SK-N-SH treated with all-trans-retinoic acid at 6 μM for 48 hours (cell line): Measurements from ENCODE around the gene SGK1.

Experiments used
- ATAC-seq: fragments of 200-7000 bp; cut with Tn5 transposase; 3 replicates; pipeline ENCODE4 v1.9.1; 2020; ENCODE audit warnings: mild to moderate bottlenecking, moderate library complexity
- ARNTL ChIP-seq: fragments of 450-650 bp; formaldehyde crosslinking; IDR thresholded peaks from 2 replicates; pipeline ENCODE4 v1.5.0; 2020; ENCODE audit warnings: low read depth, mild to moderate bottlenecking, moderate library complexity, borderline replicate concordance
- BACH2 ChIP-seq: fragments of 250-450 bp; sonication (Bioruptor Pico); IDR thresholded peaks from 2 replicates; pipeline ENCODE4 v1.9.0; 2021; ENCODE audit warnings: mild to moderate bottlenecking, borderline replicate concordance
- CSDC2 ChIP-seq: fragments of 250-450 bp; sonication (Bioruptor Pico); IDR thresholded peaks from 2 replicates; pipeline ENCODE4 v1.5.0; 2020; ENCODE audit warnings: mild to moderate bottlenecking, moderate library complexity
- ESRRG ChIP-seq: fragments of 250-450 bp; sonication (Bioruptor Pico); IDR thresholded peaks from 2 replicates; pipeline ENCODE4 v1.6.1; 2021; ENCODE audit warnings: mild to moderate bottlenecking
- GLIS3 ChIP-seq: fragments of 250-450 bp; sonication (Bioruptor Pico); IDR thresholded peaks from 2 replicates; pipeline ENCODE4 v1.5.0; 2020; ENCODE audit warnings: mild to moderate bottlenecking, moderate library complexity
- ISL1 ChIP-seq: fragments of 250-450 bp; sonication (Bioruptor Pico); IDR thresholded peaks from 2 replicates; pipeline ENCODE4 v2.1.2; 2022; ENCODE audit warnings: mild to moderate bottlenecking, moderate library complexity
- OSR1 ChIP-seq: fragments of 250-450 bp; sonication (Bioruptor Pico); IDR thresholded peaks from 2 replicates; pipeline ENCODE4 v1.8.0; 2022; ENCODE audit warnings: moderate library complexity, mild to moderate bottlenecking, inconsistent platforms
- PPARA ChIP-seq: fragments of 250-450 bp; sonication (Bioruptor Pico); IDR thresholded peaks from 2 replicates; pipeline ENCODE4 v1.5.0; 2020; ENCODE audit warnings: mild to moderate bottlenecking, borderline replicate concordance
- RARB ChIP-seq: fragments of 250-450 bp; sonication (Bioruptor Pico); IDR thresholded peaks from 2 replicates; pipeline ENCODE4 v1.8.0; 2021; ENCODE audit warnings: mild to moderate bottlenecking, moderate library complexity
- SNAI2 ChIP-seq: fragments of 250-450 bp; sonication (Bioruptor Pico); IDR thresholded peaks from 2 replicates; pipeline ENCODE4 v1.5.0; 2020; ENCODE audit warnings: mild to moderate bottlenecking, moderate library complexity
- TCF4 ChIP-seq: fragments of 250-450 bp; sonication (Bioruptor Pico); IDR thresholded peaks from 2 replicates; pipeline ENCODE4 v1.8.0; 2021; ENCODE audit warnings: mild to moderate bottlenecking, moderate library complexity, borderline replicate concordance
- TOX ChIP-seq: fragments of 250-450 bp; sonication (Bioruptor Pico); IDR thresholded peaks from 2 replicates; pipeline ENCODE4 v1.8.0; 2021; ENCODE audit warnings: mild to moderate bottlenecking, moderate library complexity, borderline replicate concordance
- ZC3H10 ChIP-seq: fragments of 250-450 bp; sonication (Bioruptor Pico); IDR thresholded peaks from 2 replicates; pipeline ENCODE4 v1.5.1; 2021; ENCODE audit warnings: mild to moderate bottlenecking, moderate library complexity
- ZFP3 ChIP-seq: fragments of 250-450 bp; sonication (Bioruptor Pico); IDR thresholded peaks from 2 replicates; pipeline ENCODE4 v1.5.0; 2020; ENCODE audit warnings: mild to moderate bottlenecking, moderate library complexity
- ZFP30 ChIP-seq: fragments of 450-650 bp; formaldehyde crosslinking; IDR thresholded peaks from 2 replicates; pipeline ENCODE4 v1.5.0; 2022; ENCODE audit warnings: mild to moderate bottlenecking, moderate library complexity
- ZNF565 ChIP-seq: fragments of 450-650 bp; formaldehyde crosslinking; conservative IDR thresholded peaks from 2 replicates; pipeline ENCODE4 v1.5.0; 2020; ENCODE audit warnings: low read depth, mild to moderate bottlenecking, moderate library complexity
- ZNF70 ChIP-seq: fragments of 450-650 bp; formaldehyde crosslinking; IDR thresholded peaks from 2 replicates; pipeline ENCODE4 v1.5.0; 2020; ENCODE audit warnings: mild to moderate bottlenecking, moderate library complexity
- TF ChIP-seq, protein P1 (sequence below): fragments of 250-450 bp; sonication (Bioruptor Pico); IDR thresholded peaks from 2 replicates; pipeline ENCODE4 v1.5.1; 2020; ENCODE audit warnings: low read depth, mild to moderate bottlenecking, moderate library complexity
- TF ChIP-seq, protein P2 (sequence below): fragments of 250-450 bp; sonication (Bioruptor Pico); IDR thresholded peaks from 2 replicates; pipeline ENCODE4 v1.8.0; 2020; ENCODE audit warnings: mild to moderate bottlenecking, moderate library complexity, borderline replicate concordance
- TF ChIP-seq, protein P3 (sequence below): fragments of 250-450 bp; sonication (Bioruptor Pico); IDR thresholded peaks from 2 replicates; pipeline ENCODE4 v1.5.0; 2020; ENCODE audit warnings: mild to moderate bottlenecking, moderate library complexity
- TF ChIP-seq, protein P4 (sequence below): fragments of 250-450 bp; sonication (Bioruptor Pico); IDR thresholded peaks from 2 replicates; pipeline ENCODE4 v1.5.1; 2021; ENCODE audit warnings: mild to moderate bottlenecking, moderate library complexity

SGK1 gene

DNA sequence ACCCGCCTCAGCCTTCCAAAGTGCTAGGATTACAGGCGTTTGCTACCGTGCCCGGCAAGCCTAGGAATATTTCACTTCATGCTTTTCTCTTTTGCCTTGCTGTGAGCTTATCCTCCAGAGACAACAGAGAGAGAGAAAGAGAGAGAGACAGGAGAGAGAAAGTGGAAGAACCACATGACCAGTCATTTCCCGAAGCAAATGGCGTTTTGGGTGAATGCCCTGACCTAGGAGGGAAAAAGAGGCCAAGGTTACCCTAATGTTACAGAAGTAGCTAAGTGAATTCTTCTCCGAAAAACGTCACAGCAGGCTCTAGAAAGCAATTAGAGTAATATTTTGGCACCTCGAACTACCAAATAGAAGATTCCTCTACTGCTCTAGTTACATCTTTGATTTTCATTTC lies 9.1 kb downstream of the SGK1 start:
- TF ChIP-seq TCF4 (CRISPR knock-in tag) (no peak), SNAI2 (CRISPR knock-in tag) (no peak), ZFP30 (no peak), ZNF70 (CRISPR knock-in tag) (no peak), PPARA (CRISPR knock-in tag) (no peak), ZFP3 (no peak), ARNTL (CRISPR knock-in tag) (no peak), ZC3H10 (CRISPR knock-in tag) (no peak), ISL1 (CRISPR knock-in tag) (no peak), ZNF565 (CRISPR knock-in tag) (no peak), ESRRG (CRISPR knock-in tag) (no peak), GLIS3 (CRISPR knock-in tag) (no peak), RARB (CRISPR knock-in tag) (no peak), BACH2 (CRISPR knock-in tag) (no peak), TOX (CRISPR knock-in tag) (no peak), OSR1 (no peak)
- TF ChIP-seq, protein P1, sequence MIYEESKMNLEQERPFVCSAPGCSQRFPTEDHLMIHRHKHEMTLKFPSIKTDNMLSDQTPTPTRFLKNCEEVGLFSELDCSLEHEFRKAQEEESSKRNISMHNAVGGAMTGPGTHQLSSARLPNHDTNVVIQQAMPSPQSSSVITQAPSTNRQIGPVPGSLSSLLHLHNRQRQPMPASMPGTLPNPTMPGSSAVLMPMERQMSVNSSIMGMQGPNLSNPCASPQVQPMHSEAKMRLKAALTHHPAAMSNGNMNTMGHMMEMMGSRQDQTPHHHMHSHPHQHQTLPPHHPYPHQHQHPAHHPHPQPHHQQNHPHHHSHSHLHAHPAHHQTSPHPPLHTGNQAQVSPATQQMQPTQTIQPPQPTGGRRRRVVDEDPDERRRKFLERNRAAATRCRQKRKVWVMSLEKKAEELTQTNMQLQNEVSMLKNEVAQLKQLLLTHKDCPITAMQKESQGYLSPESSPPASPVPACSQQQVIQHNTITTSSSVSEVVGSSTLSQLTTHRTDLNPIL (CRISPR knock-in tag): no peak
- TF ChIP-seq, protein P2, sequence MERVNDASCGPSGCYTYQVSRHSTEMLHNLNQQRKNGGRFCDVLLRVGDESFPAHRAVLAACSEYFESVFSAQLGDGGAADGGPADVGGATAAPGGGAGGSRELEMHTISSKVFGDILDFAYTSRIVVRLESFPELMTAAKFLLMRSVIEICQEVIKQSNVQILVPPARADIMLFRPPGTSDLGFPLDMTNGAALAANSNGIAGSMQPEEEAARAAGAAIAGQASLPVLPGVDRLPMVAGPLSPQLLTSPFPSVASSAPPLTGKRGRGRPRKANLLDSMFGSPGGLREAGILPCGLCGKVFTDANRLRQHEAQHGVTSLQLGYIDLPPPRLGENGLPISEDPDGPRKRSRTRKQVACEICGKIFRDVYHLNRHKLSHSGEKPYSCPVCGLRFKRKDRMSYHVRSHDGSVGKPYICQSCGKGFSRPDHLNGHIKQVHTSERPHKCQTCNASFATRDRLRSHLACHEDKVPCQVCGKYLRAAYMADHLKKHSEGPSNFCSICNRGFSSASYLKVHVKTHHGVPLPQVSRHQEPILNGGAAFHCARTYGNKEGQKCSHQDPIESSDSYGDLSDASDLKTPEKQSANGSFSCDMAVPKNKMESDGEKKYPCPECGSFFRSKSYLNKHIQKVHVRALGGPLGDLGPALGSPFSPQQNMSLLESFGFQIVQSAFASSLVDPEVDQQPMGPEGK: no peak
- TF ChIP-seq, protein P3, sequence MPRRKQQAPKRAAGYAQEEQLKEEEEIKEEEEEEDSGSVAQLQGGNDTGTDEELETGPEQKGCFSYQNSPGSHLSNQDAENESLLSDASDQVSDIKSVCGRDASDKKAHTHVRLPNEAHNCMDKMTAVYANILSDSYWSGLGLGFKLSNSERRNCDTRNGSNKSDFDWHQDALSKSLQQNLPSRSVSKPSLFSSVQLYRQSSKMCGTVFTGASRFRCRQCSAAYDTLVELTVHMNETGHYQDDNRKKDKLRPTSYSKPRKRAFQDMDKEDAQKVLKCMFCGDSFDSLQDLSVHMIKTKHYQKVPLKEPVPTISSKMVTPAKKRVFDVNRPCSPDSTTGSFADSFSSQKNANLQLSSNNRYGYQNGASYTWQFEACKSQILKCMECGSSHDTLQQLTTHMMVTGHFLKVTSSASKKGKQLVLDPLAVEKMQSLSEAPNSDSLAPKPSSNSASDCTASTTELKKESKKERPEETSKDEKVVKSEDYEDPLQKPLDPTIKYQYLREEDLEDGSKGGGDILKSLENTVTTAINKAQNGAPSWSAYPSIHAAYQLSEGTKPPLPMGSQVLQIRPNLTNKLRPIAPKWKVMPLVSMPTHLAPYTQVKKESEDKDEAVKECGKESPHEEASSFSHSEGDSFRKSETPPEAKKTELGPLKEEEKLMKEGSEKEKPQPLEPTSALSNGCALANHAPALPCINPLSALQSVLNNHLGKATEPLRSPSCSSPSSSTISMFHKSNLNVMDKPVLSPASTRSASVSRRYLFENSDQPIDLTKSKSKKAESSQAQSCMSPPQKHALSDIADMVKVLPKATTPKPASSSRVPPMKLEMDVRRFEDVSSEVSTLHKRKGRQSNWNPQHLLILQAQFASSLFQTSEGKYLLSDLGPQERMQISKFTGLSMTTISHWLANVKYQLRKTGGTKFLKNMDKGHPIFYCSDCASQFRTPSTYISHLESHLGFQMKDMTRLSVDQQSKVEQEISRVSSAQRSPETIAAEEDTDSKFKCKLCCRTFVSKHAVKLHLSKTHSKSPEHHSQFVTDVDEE (CRISPR knock-in tag): no peak
- TF ChIP-seq, protein P4, sequence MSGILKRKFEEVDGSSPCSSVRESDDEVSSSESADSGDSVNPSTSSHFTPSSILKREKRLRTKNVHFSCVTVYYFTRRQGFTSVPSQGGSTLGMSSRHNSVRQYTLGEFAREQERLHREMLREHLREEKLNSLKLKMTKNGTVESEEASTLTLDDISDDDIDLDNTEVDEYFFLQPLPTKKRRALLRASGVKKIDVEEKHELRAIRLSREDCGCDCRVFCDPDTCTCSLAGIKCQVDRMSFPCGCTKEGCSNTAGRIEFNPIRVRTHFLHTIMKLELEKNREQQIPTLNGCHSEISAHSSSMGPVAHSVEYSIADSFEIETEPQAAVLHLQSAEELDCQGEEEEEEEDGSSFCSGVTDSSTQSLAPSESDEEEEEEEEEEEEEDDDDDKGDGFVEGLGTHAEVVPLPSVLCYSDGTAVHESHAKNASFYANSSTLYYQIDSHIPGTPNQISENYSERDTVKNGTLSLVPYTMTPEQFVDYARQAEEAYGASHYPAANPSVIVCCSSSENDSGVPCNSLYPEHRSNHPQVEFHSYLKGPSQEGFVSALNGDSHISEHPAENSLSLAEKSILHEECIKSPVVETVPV (CRISPR knock-in tag): no peak
- ATAC-seq: no peak

DNA sequence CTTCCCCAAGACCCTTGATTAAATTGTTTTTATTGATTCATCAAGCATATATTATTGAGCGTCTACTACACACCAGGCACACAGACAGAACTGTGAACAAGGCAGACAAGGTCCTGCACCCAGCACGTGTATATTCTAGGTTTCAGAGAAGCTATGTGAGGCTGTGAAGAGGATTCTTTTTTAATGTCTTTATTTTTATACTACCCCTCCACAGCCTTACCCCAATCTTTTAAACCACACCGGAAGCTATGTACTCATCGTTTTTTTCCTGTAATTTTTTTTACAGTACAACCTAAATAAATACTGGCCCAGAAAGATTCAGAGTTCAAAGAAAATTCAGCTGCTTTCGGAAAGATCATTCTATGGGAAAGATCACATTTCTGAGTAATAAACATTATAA lies 10.0 kb downstream of the SGK1 start:
- TF ChIP-seq GLIS3 (CRISPR knock-in tag) (no peak), ESRRG (CRISPR knock-in tag) (no peak), RARB (CRISPR knock-in tag) (no peak), CSDC2 (no peak), SNAI2 (CRISPR knock-in tag) (no peak), OSR1 (no peak), ISL1 (CRISPR knock-in tag) (no peak), TOX (CRISPR knock-in tag) (no peak), PPARA (CRISPR knock-in tag) (no peak), ZNF70 (CRISPR knock-in tag) (no peak), TCF4 (CRISPR knock-in tag) (no peak), ZNF565 (CRISPR knock-in tag) (no peak)
- TF ChIP-seq, protein P3 (CRISPR knock-in tag): no peak
- TF ChIP-seq, protein P2: no peak
- TF ChIP-seq, protein P1 (CRISPR knock-in tag): no peak
- no peak for ATAC-seq
